Fibroblast of skin of back (primary cell): Measurements from ENCODE around the gene PRPH.
A peak's percentile ranks its signal among the peaks of the same experiment; 100 is the strongest.
"Not testable (repeated sequence)": the region's sequence is repeated elsewhere in the genome, so short reads cannot be mapped to it uniquely, and the experiment has no call there.

Source experiments
- DNase-seq: peaks from one replicate; pipeline ENCODE4 v3.0.0-alpha.2; 2013

PRPH gene

GRCh38 chr12:49276304-49277290 is 18.4 kb upstream of the PRPH start:
- DNase-seq, result no peak

- DNase-seq, result no peak
Observed at GRCh38 chr12:49277466-49277865, 17.5 kb upstream of the PRPH start.

GRCh38 chr12:49279706-49280159 is 15.2 kb upstream of the PRPH start:
- DNase-seq, result no peak

GRCh38 chr12:49280545-49280944 is 14.4 kb upstream of the PRPH start:
- not testable (repeated sequence) for DNase-seq

GRCh38 chr12:49282302-49282701 is 12.6 kb upstream of the PRPH start:
- no peak for DNase-seq

GRCh38 chr12:49282740-49283375 is 12.1 kb upstream of the PRPH start:
- DNase-seq, result not testable (repeated sequence)

- DNase-seq, result no peak
Observed at GRCh38 chr12:49283541-49284429, 11.2 kb upstream of the PRPH start.

- no peak for DNase-seq
Observed at GRCh38 chr12:49284672-49285071, 10.3 kb upstream of the PRPH start.

GRCh38 chr12:49287876-49288275 is 7.1 kb upstream of the PRPH start:
- DNase-seq, result no peak

- peak; percentile 50 for DNase-seq
Observed at GRCh38 chr12:49288412-49288853, 6.5 kb upstream of the PRPH start.

GRCh38 chr12:49288922-49289555 is 5.9 kb upstream of the PRPH start:
- no peak for DNase-seq

- no peak for DNase-seq
Observed at GRCh38 chr12:49292729-49293055, 2.3 kb upstream of the PRPH start.

- no peak for DNase-seq
Observed at GRCh38 chr12:49293056-49293956, 1.6 kb upstream of the PRPH start.

- DNase-seq, result no peak
Observed at GRCh38 chr12:49294086-49294803, 702 bp upstream of the PRPH start.

GRCh38 chr12:49294804-49295081 is 204 bp upstream of the PRPH start:
- DNase-seq, result no peak

GRCh38 chr12:49296034-49296835 is 1.3 kb downstream of the PRPH start:
- no peak for DNase-seq

- no peak for DNase-seq
Observed at GRCh38 chr12:49296836-49297694, 2.1 kb downstream of the PRPH start.

GRCh38 chr12:49297695-49298060 is 2.7 kb downstream of the PRPH start:
- DNase-seq, result no peak

- DNase-seq, result no peak
Observed at GRCh38 chr12:49298160-49298559, 3.2 kb downstream of the PRPH start.
